Daoy (cell line): ENCODE results near the gene MADD. TPM values are rescaled to one million over a fixed set of nuclear protein-coding genes. Genes with fewer than 3 reads are reported as not detected.

Experiments used
- total RNA-seq: library from RNA; depleted of rRNA; stranded (reverse); fragments of >200 nt; shearing (Covaris generic); gene quantifications from 2 replicates; pipeline ENCODE4 v1.2.3, GENCODE V29; 2014; rRNA removed

MADD gene
- total RNA-seq, 1 experiment from 2014 or later = 15.9 TPM

Other genes with a start within 250 kb of the MADD start
- gene ARFGAP2, start 93.3 kb upstream of the MADD start, total RNA-seq = 83.8 and 92.1 TPM in 2 replicates
- gene PACSIN3, start 83.7 kb upstream of the MADD start, total RNA-seq = 32.5 and 38.2 TPM in 2 replicates
- gene DDB2, start 55.2 kb upstream of the MADD start, total RNA-seq = 19.4 and 23.1 TPM in 2 replicates
- gene ACP2, start 21.3 kb upstream of the MADD start, total RNA-seq = 18.2 and 33.8 TPM in 2 replicates
- gene NR1H3, start 12.1 kb upstream of the MADD start, total RNA-seq = 2.2 and 2.3 TPM in 2 replicates
- gene MYBPC3, start 82.6 kb downstream of the MADD start, total RNA-seq = not detected in 2 replicates
- gene SPI1, start 108.4 kb downstream of the MADD start, total RNA-seq = not detected in 2 replicates
- 29.8 and 50.5 TPM in 2 replicates for gene SLC39A13, start 138.5 kb downstream of the MADD start, total RNA-seq
- 272 and 370 TPM in 2 replicates for gene PSMC3, start 156.3 kb downstream of the MADD start, total RNA-seq
- not detected in 2 replicates for gene RAPSN, start 179.0 kb downstream of the MADD start, total RNA-seq